Skeletal muscle cell (primary cell): ENCODE data around the gene PCDHGA7.
"Not testable (repeated sequence)": the region's sequence is repeated elsewhere in the genome, so short reads cannot be mapped to it uniquely, and the experiment has no call there.

Source experiments
- DNase-seq: peaks from one replicate; pipeline ENCODE4 v3.0.0-alpha.2; 2010; ENCODE audit warnings: low read depth
- H3K4me3 ChIP-seq: 2 replicates; pipeline ENCODE4 v1.5.1; 2011; ENCODE audit warnings: low read depth, mild to moderate bottlenecking, control low read depth, low read length, moderate library complexity

PCDHGA7 gene

DNA sequence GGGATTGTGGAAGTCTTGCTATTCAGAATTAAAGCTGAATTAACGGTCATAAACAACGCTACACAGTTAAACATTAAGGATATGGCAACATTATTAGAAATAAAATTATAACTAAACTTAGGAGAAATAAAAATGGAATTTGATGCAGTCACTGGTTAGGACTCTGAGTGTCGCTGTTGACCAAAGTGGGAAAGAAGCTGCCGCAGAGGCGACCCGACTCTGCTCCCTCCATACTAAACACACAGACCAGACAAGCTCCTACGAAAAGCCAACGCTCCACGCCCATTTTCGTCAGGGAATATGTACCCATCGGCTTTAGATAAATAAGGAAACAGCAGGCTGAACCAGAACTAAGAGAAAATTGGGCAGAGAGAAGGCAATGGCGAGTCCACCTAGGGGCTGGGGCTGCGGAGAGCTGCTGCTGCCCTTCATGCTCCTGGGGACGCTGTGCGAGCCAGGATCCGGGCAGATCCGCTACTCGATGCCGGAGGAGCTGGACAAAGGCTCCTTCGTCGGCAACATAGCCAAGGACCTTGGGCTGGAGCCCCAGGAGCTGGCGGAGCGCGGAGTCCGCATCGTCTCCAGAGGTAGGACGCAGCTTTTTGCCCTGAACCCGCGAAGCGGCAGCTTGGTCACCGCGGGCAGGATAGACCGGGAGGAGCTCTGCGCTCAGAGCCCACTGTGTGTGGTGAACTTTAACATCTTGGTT lies 18.4 kb upstream of the PCDHGA7 start, which contains the start of gene PCDHGA5:
Gene PCDHGA5, plus strand, starts transcription at position 211 of the 709 bp plus-strand sequence. Its CDS starts 169 bp downstream, at position 380.
- peak within 1 kb of the TSS; percentile 27 for H3K4me3 ChIP-seq
- DNase-seq = no peak

DNA sequence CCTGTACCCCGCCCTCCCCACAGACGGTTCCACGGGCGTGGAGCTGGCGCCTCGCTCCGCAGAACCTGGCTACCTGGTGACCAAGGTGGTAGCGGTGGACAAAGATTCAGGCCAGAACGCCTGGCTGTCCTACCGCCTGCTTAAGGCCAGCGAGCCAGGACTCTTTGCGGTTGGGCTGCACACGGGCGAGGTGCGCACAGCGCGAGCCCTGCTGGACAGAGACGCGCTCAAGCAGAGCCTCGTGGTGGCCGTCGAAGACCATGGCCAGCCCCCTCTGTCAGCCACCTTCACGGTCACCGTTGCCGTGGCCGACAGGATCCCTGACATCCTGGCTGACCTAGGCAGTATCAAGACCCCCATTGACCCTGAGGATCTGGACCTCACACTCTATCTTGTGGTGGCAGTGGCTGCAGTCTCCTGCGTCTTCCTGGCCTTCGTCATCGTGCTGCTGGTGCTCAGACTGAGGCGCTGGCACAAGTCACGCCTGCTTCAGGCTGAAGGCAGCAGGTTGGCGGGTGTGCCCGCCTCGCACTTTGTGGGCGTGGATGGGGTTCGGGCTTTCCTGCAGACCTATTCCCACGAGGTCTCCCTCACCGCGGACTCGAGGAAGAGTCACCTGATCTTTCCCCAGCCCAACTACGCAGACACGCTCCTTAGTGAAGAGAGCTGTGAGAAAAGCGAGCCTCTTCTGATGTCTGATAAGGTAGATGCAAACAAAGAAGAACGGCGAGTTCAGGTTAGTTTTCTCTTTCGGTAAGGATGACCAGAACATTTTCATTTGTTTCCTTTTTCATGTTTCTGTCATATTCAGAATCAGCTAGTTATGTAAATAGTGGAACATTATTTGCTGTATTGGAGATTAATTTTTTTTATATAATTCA lies 16.3 kb upstream of the PCDHGA7 start:
- H3K4me3 ChIP-seq = no peak overlapping the region
- no peak for DNase-seq

GRCh38 chr5:141369994-141370848 lies 12.3 kb upstream of the PCDHGA7 start, which contains the start of gene PCDHGB3:
Gene PCDHGB3, plus strand, starts transcription at chr5:141370242. Its CDS starts 153 bp downstream, at chr5:141370395.
- peak within 1 kb of the TSS; percentile 37 for H3K4me3 ChIP-seq
- peak; percentile 30 for DNase-seq

- H3K4me3 ChIP-seq = no peak overlapping the region
- DNase-seq = no peak
Observed at GRCh38 chr5:141371572-141372475, 10.7 kb upstream of the PCDHGA7 start.

- DNase-seq = no peak
- H3K4me3 ChIP-seq = peak within 1 kb of the TSS; percentile 49
Observed at GRCh38 chr5:141373673-141374317, 8.7 kb upstream of the PCDHGA7 start, which contains the start of gene PCDHGA6. Gene PCDHGA6, plus strand, starts transcription at chr5:141373891. Its CDS starts 193 bp downstream, at chr5:141374084.

GRCh38 chr5:141374627-141375026 lies 7.9 kb upstream of the PCDHGA7 start:
- DNase-seq = no peak
- no peak overlapping the region for H3K4me3 ChIP-seq

DNA sequence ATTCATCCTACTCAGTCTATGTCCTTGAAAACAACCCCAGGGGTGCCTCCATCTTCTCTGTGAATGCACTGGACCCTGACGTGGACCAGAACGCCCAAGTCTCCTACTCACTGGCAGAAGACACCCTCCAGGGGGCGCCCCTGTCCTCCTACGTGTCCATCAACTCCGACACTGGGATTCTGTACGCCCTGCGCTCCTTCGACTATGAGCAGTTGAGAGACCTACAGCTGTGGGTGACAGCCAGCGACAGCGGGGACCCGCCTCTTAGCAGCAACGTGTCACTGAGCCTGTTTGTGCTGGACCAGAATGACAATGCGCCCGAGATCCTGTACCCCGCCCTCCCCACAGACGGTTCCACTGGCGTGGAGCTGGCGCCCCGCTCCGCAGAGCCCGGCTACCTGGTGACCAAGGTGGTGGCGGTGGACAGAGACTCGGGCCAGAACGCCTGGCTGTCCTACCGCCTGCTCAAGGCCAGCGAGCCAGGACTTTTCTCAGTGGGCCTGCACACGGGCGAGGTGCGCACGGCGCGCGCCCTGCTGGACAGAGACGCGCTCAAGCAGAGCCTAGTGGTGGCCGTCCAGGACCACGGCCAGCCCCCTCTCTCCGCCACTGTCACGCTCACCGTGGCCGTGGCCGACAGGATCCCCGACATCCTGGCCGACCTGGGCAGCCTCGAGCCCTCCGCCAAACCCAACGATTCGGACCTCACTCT lies 6.9 kb upstream of the PCDHGA7 start:
- not testable (repeated sequence) for DNase-seq, H3K4me3 ChIP-seq

DNA sequence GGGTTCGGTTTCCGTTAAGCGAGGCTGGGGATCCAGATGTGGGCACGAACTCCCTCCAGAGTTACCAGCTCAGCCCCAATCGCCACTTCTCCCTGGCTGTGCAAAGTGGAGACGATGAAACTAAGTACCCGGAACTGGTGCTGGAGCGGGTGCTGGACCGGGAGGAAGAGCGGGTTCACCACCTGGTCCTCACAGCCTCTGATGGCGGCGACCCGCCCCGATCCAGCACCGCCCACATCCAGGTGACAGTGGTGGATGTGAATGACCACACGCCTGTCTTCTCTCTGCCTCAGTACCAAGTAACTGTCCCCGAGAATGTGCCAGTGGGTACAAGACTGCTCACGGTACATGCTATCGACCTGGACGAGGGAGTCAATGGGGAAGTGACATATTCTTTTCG lies 803 bp downstream of the PCDHGA7 start:
- peak overlapping the region; percentile 61 for H3K4me3 ChIP-seq

GRCh38 chr5:141384471-141385267 lies 2.1 kb downstream of the PCDHGA7 start:
- DNase-seq = no peak
- no peak overlapping the region for H3K4me3 ChIP-seq

More for the DNA sequence above, 803 bp downstream of the PCDHGA7 start:
- DNase-seq = no peak

GRCh38 chr5:141387557-141388311 lies 5.2 kb downstream of the PCDHGA7 start, which contains the start of gene PCDHGB4:
Gene PCDHGB4, plus strand, starts transcription at chr5:141387698. Its CDS starts 187 bp downstream, at chr5:141387885.
- H3K4me3 ChIP-seq = peak within 1 kb of the TSS; percentile 39

DNA sequence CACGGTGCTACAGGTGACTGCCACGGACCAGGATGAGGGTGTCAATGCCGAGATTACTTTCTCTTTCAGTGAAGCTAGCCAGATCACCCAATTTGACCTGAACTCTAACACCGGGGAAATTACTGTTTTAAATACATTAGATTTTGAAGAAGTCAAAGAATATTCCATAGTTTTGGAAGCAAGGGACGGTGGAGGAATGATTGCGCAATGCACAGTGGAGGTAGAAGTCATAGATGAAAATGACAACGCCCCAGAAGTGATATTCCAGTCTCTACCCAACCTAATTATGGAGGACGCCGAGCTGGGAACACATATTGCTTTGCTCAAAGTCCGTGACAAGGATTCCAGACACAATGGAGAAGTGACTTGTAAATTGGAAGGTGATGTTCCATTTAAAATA lies 6.1 kb downstream of the PCDHGA7 start:
- no peak overlapping the region for H3K4me3 ChIP-seq
- no peak for DNase-seq

More at GRCh38 chr5:141387557-141388311, 5.2 kb downstream of the PCDHGA7 start, which contains the start of gene PCDHGB4:
- DNase-seq = not testable (repeated sequence)

- H3K4me3 ChIP-seq = no peak overlapping the region
- no peak for DNase-seq
Observed at GRCh38 chr5:141389153-141390042, 6.9 kb downstream of the PCDHGA7 start.

- DNase-seq = no peak
- H3K4me3 ChIP-seq = no peak within 1 kb of the TSS
Observed at GRCh38 chr5:141392429-141393198, 10.1 kb downstream of the PCDHGA7 start, which contains the start of gene PCDHGA8. Gene PCDHGA8, plus strand, starts transcription at chr5:141392633. Its CDS starts 181 bp downstream, at chr5:141392814.

- no peak overlapping the region for H3K4me3 ChIP-seq
- DNase-seq = no peak
Observed at GRCh38 chr5:141393267-141393666, 10.7 kb downstream of the PCDHGA7 start.
